Gastrocnemius medialis (tissue), 4 donors: ENCODE data around the gene PRKD2. TPM values are rescaled to one million over a fixed set of nuclear protein-coding genes. Genes with fewer than 3 reads are reported as not detected.

ENCODE experiments used
- ATAC-seq, 2 donors: fragments of 150-250 bp; one replicate each; pipeline ENCODE4 v1.9.1; 2016
- DNase-seq, 2 donors: peaks; one replicate each; pipeline ENCODE4 v3.0.0-alpha.2; 2019
- H3K27ac ChIP-seq, 4 donors: fragments of 200-600 bp; sonication (generic); 1 replicate in 1 of 4; 2 replicates in 3 of 4; pipeline ENCODE4 v1.5.1; 2016 to 2018; ENCODE audit warnings: mild to moderate bottlenecking in 2 of 4, moderate library complexity in 1 of 4
- H3K27me3 ChIP-seq, 3 donors: fragments of 200-600 bp; sonication (generic) in 2 of 3; 1 replicate in 1 of 3; 2 replicates in 2 of 3; pipeline versions ENCODE4 v1.5.1 to v1.6.0; 2016 to 2019; ENCODE audit warnings: mild to moderate bottlenecking in 1 of 3, moderate library complexity in 1 of 3
- H3K36me3 ChIP-seq, 2 donors: fragments of 200-600 bp; sonication (generic) in 1 of 2; one replicate each; pipeline ENCODE4 v1.5.1; 2017 to 2018
- H3K4me1 ChIP-seq, 2 donors: fragments of 200-600 bp; sonication (generic) in 1 of 2; one replicate each; pipeline ENCODE4 v1.5.1; 2016 to 2017; ENCODE audit warnings: mild to moderate bottlenecking in 2 of 2
- H3K4me3 ChIP-seq, 4 donors: fragments of 200-600 bp; sonication (generic) in 3 of 4; 1 replicate in 1 of 4; 2 replicates in 3 of 4; pipeline ENCODE4 v1.5.1; 2016 to 2019; ENCODE audit warnings: mild to moderate bottlenecking in 2 of 4
- H3K9me3 ChIP-seq, 3 donors: fragments of 200-600 bp; sonication (generic) in 2 of 3; 1 replicate in 1 of 3; 2 replicates in 2 of 3; pipeline ENCODE4 v1.5.1; 2016 to 2019
- CTCF ChIP-seq, 5 experiments: fragments of 450-650 bp in 3 of 5; fragments of 200-600 bp in 2 of 5; sonication (generic) in 2 of 5; IDR thresholded peaks in 4 of 5; conservative IDR thresholded peaks in 1 of 5; 1 replicate in 4 of 5; 2 replicates in 1 of 5; pipeline ENCODE4 v1.5.1; 2016 to 2019; ENCODE audit warnings: antibody characterized with exemption in 5 of 5, mild to moderate bottlenecking in 3 of 5, moderate library complexity in 3 of 5
- POLR2A ChIP-seq, 2 donors: fragments of 450-650 bp; IDR thresholded peaks; one replicate each; pipeline ENCODE4 v1.6.1; 2017; ENCODE audit warnings: antibody characterized with exemption in 2 of 2, mild to moderate bottlenecking in 2 of 2, moderate library complexity in 2 of 2
- in situ Hi-C, 4 donors: fragments of 200-750 bp; cut with MboI; loops; one replicate each; pipeline versions ENCODE4 v1.15.0 to v1.8.0; 2017; ENCODE audit warnings: low sequenced_read_pairs in 4 of 4
- intact Hi-C: fragments of 100-400 bp; cut with DNase I; formaldehyde crosslinking; loops from one replicate; pipeline ENCODE4 v1.15.1; 2023; ENCODE audit warnings: low total_unique reads
- total RNA-seq, 4 donors: library from RNA; depleted of rRNA; stranded (reverse); fragments of >200 nt; gene quantifications; one replicate each; pipeline versions ENCODE4 v1.1.0 to v1.2.3, GENCODE V29; 2016

Gene PRKD2
- total RNA-seq, 4 donors from 2014 or later: 4.2 to 7.2 (median 6.1) TPM

- H3K9me3 ChIP-seq: no peaks in the 10 kb centered on the region
- in situ Hi-C loops: no loop called here
- H3K4me1 ChIP-seq: peaks cover 0 to 6% of the 10 kb centered on the region in 2 donors
- TF ChIP-seq CTCF (IDR thresholded peaks at IDR 0.05 in 4 of 5, conservative IDR thresholded peaks at IDR 0.05 in 1 of 5) (no peak), POLR2A (IDR thresholded peaks at IDR 0.05) (no peak)
- H3K4me3 ChIP-seq: no peak overlapping the region
- ATAC-seq (no peak), DNase-seq (no peak)
- no peaks in the 10 kb centered on the region for H3K27me3 ChIP-seq
- H3K36me3 ChIP-seq: peaks cover 0 to 85% of the 10 kb centered on the region in 2 donors
- no peak overlapping the region for H3K27ac ChIP-seq
- intact Hi-C loops: no loop called here
These were observed 15.4 kb upstream of the PRKD2 start for GRCh38 chr19:46732172-46732938.

GRCh38 chr19:46731584-46731983 lies 14.7 kb upstream of the PRKD2 start:
- ATAC-seq (no peak), DNase-seq (no peak)
- H3K9me3 ChIP-seq: no peaks in the 10 kb centered on the region
- H3K4me3 ChIP-seq: no peak overlapping the region
- in situ Hi-C loops (no loop called here), intact Hi-C loops (no loop called here)
- H3K27me3 ChIP-seq: no peaks in the 10 kb centered on the region
- no peak overlapping the region for H3K27ac ChIP-seq
- peaks cover 4 to 7% of the 10 kb centered on the region in 2 donors for H3K4me1 ChIP-seq
- H3K36me3 ChIP-seq: peaks cover 0 to 85% of the 10 kb centered on the region in 2 donors
- no peak for TF ChIP-seq CTCF (IDR thresholded peaks at IDR 0.05 in 4 of 5, conservative IDR thresholded peaks at IDR 0.05 in 1 of 5)
- no peak for TF ChIP-seq POLR2A (IDR thresholded peaks at IDR 0.05)

- ATAC-seq: no peak
These were observed 14.1 kb upstream of the PRKD2 start for GRCh38 chr19:46731007-46731501.

GRCh38 chr19:46730595-46730994 lies 13.7 kb upstream of the PRKD2 start:
- no peak for DNase-seq
- peaks cover 6 to 7% of the 10 kb centered on the region in 2 donors for H3K4me1 ChIP-seq
- TF ChIP-seq CTCF (IDR thresholded peaks at IDR 0.05 in 4 of 5, conservative IDR thresholded peaks at IDR 0.05 in 1 of 5) (no peak), POLR2A (IDR thresholded peaks at IDR 0.05) (no peak)
- ATAC-seq: no peak
- H3K36me3 ChIP-seq: peaks cover 0 to 84% of the 10 kb centered on the region in 2 donors
- in situ Hi-C loops: no loop called here
- H3K9me3 ChIP-seq: no peaks in the 10 kb centered on the region
- H3K4me3 ChIP-seq: no peak overlapping the region
- H3K27me3 ChIP-seq: no peaks in the 10 kb centered on the region
- H3K27ac ChIP-seq: no peak overlapping the region
- intact Hi-C loops: no loop called here

More at GRCh38 chr19:46731007-46731501, 14.1 kb upstream of the PRKD2 start:
- Histone ChIP-seq H3K4me3 (no peak overlapping the region), H3K27me3 (no peaks in the 10 kb centered on the region), H3K9me3 (no peaks in the 10 kb centered on the region), H3K4me1 (peaks cover 6 to 7% of the 10 kb centered on the region in 2 donors), H3K27ac (no peak overlapping the region), H3K36me3 (peaks cover 0 to 84% of the 10 kb centered on the region in 2 donors)
- in situ Hi-C loops (no loop called here), intact Hi-C loops (no loop called here)
- no peak for DNase-seq
- no peak for TF ChIP-seq CTCF (IDR thresholded peaks at IDR 0.05 in 4 of 5, conservative IDR thresholded peaks at IDR 0.05 in 1 of 5)
